Muscle layer of duodenum (tissue), 2 donors: ENCODE results near the gene MICU2.
A peak's percentile ranks its signal among the peaks of the same experiment; 100 is the strongest.

ENCODE experiments used
- H3K27ac ChIP-seq: one replicate; pipeline ENCODE4 v1.7.0; 2013; ENCODE audit warnings: mild to moderate bottlenecking, low read length
- H3K27me3 ChIP-seq: one replicate; pipeline ENCODE4 v1.7.0; 2013; ENCODE audit warnings: low read depth, mild to moderate bottlenecking, control low read depth, low read length
- H3K36me3 ChIP-seq, 2 donors: one replicate each; pipeline ENCODE4 v1.7.0; 2013; ENCODE audit warnings: low read length in 2 of 2, control low read depth in 1 of 2, mild to moderate bottlenecking in 1 of 2; ENCODE audit not compliant: insufficient read depth in 2 of 2, control insufficient read depth in 1 of 2
- H3K4me1 ChIP-seq, 2 donors: one replicate each; pipeline ENCODE4 v1.7.0; 2013; ENCODE audit warnings: low read length in 2 of 2, mild to moderate bottlenecking in 2 of 2, control low read depth in 1 of 2, moderate library complexity in 1 of 2; ENCODE audit not compliant: insufficient read depth in 2 of 2, control insufficient read depth in 1 of 2
- H3K4me3 ChIP-seq, 2 donors: one replicate each; pipeline ENCODE4 v1.7.0; 2013; ENCODE audit warnings: low read length in 2 of 2, low read depth in 1 of 2, mild to moderate bottlenecking in 1 of 2
- H3K9me3 ChIP-seq, 2 donors: one replicate each; pipeline ENCODE4 v1.7.0; 2013; ENCODE audit warnings: low read length in 2 of 2, control low read depth in 1 of 2, mild to moderate bottlenecking in 1 of 2; ENCODE audit not compliant: control insufficient read depth in 1 of 2
- donor health status: healthy.

Gene MICU2

GRCh38 chr13:21616880-21617279, 12.9 kb upstream of the MICU2 start:
- H3K27ac ChIP-seq, result no peak overlapping the region
- H3K4me3 ChIP-seq, result peak overlapping the region in 1 of 2 donors; percentile 47
- no peaks in the 10 kb centered on the region for H3K27me3 ChIP-seq
- no peaks in the 10 kb centered on the region for H3K9me3 ChIP-seq
- no peaks in the 10 kb centered on the region for H3K4me1 ChIP-seq
- H3K36me3 ChIP-seq, result no peaks in the 10 kb centered on the region

- Histone ChIP-seq H3K4me3 (peak overlapping the region in 1 of 2 donors; percentile 47), H3K9me3 (no peaks in the 10 kb centered on the region), H3K27ac (no peak overlapping the region), H3K27me3 (no peaks in the 10 kb centered on the region), H3K4me1 (no peaks in the 10 kb centered on the region), H3K36me3 (no peaks in the 10 kb centered on the region)
Observed at GRCh38 chr13:21616205-21616866, 12.4 kb upstream of the MICU2 start.

- no peaks in the 10 kb centered on the region for H3K9me3 ChIP-seq
- H3K27ac ChIP-seq, result no peak overlapping the region
- no peaks in the 10 kb centered on the region for H3K36me3 ChIP-seq
- no peaks in the 10 kb centered on the region for H3K4me1 ChIP-seq
- no peaks in the 10 kb centered on the region for H3K27me3 ChIP-seq
- H3K4me3 ChIP-seq, result no peak overlapping the region
Observed at GRCh38 chr13:21615427-21615826, 11.5 kb upstream of the MICU2 start.

- Histone ChIP-seq H3K4me3 (no peak overlapping the region), H3K27me3 (no peaks in the 10 kb centered on the region), H3K27ac (no peak overlapping the region), H3K36me3 (no peaks in the 10 kb centered on the region), H3K9me3 (no peaks in the 10 kb centered on the region), H3K4me1 (no peaks in the 10 kb centered on the region)
Observed at GRCh38 chr13:21613791-21614190, 9.8 kb upstream of the MICU2 start.

- no peak overlapping the region for H3K4me3 ChIP-seq
- no peak overlapping the region for H3K27ac ChIP-seq
- H3K9me3 ChIP-seq, result no peaks in the 10 kb centered on the region
- no peaks in the 10 kb centered on the region for H3K36me3 ChIP-seq
- H3K27me3 ChIP-seq, result no peaks in the 10 kb centered on the region
- H3K4me1 ChIP-seq, result no peaks in the 10 kb centered on the region
Observed at GRCh38 chr13:21611385-21611784, 7.4 kb upstream of the MICU2 start.

GRCh38 chr13:21610687-21611086, 6.7 kb upstream of the MICU2 start:
- no peaks in the 10 kb centered on the region for H3K9me3 ChIP-seq
- no peaks in the 10 kb centered on the region for H3K4me1 ChIP-seq
- no peak overlapping the region for H3K27ac ChIP-seq
- H3K27me3 ChIP-seq, result no peaks in the 10 kb centered on the region
- H3K4me3 ChIP-seq, result no peak overlapping the region
- no peaks in the 10 kb centered on the region for H3K36me3 ChIP-seq

GRCh38 chr13:21608961-21609360, 5.0 kb upstream of the MICU2 start:
- no peak overlapping the region for H3K4me3 ChIP-seq
- no peaks in the 10 kb centered on the region for H3K9me3 ChIP-seq
- no peaks in the 10 kb centered on the region for H3K36me3 ChIP-seq
- H3K4me1 ChIP-seq, result peaks cover 0 to 5% of the 10 kb centered on the region in 2 donors
- no peak overlapping the region for H3K27ac ChIP-seq
- no peaks in the 10 kb centered on the region for H3K27me3 ChIP-seq

- H3K27ac ChIP-seq, result no peak overlapping the region
- H3K4me1 ChIP-seq, result peaks cover 5% of the 10 kb centered on the region in 2 donors
- H3K9me3 ChIP-seq, result no peaks in the 10 kb centered on the region
- no peaks in the 10 kb centered on the region for H3K27me3 ChIP-seq
- H3K4me3 ChIP-seq, result no peak overlapping the region
- no peaks in the 10 kb centered on the region for H3K36me3 ChIP-seq
Observed at GRCh38 chr13:21606796-21607195, 2.8 kb upstream of the MICU2 start.

- Histone ChIP-seq H3K36me3 (no peaks in the 10 kb centered on the region), H3K27me3 (no peaks in the 10 kb centered on the region), H3K27ac (no peak overlapping the region), H3K4me1 (peaks cover 5% of the 10 kb centered on the region in 2 donors), H3K4me3 (no peak overlapping the region), H3K9me3 (no peaks in the 10 kb centered on the region)
Observed at GRCh38 chr13:21606251-21606650, 2.3 kb upstream of the MICU2 start.

- Histone ChIP-seq H3K36me3 (no peaks in the 10 kb centered on the region), H3K27me3 (no peaks in the 10 kb centered on the region), H3K27ac (no peak overlapping the region), H3K4me1 (no peaks in the 10 kb centered on the region), H3K4me3 (no peak overlapping the region), H3K9me3 (no peaks in the 10 kb centered on the region)
Observed at GRCh38 chr13:21596722-21597121, 7.2 kb downstream of the MICU2 start.

GRCh38 chr13:21595546-21595822, 8.5 kb downstream of the MICU2 start:
- no peaks in the 10 kb centered on the region for H3K4me1 ChIP-seq
- no peaks in the 10 kb centered on the region for H3K9me3 ChIP-seq
- H3K36me3 ChIP-seq, result no peaks in the 10 kb centered on the region
- H3K27me3 ChIP-seq, result no peaks in the 10 kb centered on the region
- H3K27ac ChIP-seq, result no peak overlapping the region
- no peak overlapping the region for H3K4me3 ChIP-seq

GRCh38 chr13:21594715-21595545, 9.0 kb downstream of the MICU2 start:
- H3K4me3 ChIP-seq, result no peak overlapping the region
- H3K4me1 ChIP-seq, result no peaks in the 10 kb centered on the region
- no peaks in the 10 kb centered on the region for H3K9me3 ChIP-seq
- H3K36me3 ChIP-seq, result no peaks in the 10 kb centered on the region
- no peak overlapping the region for H3K27ac ChIP-seq
- no peaks in the 10 kb centered on the region for H3K27me3 ChIP-seq
